ENCODE results near the gene KIF3C. TPM values are rescaled to one million over a fixed set of nuclear protein-coding genes. Genes with fewer than 3 reads are reported as not detected.
"Not testable (repeated sequence)": the region's sequence is repeated elsewhere in the genome, so short reads cannot be mapped to it uniquely, and the experiment has no call there.

The KIF3C gene
- total RNA-seq, 1 experiment from 2014 or later = 5.2 TPM

DNA sequence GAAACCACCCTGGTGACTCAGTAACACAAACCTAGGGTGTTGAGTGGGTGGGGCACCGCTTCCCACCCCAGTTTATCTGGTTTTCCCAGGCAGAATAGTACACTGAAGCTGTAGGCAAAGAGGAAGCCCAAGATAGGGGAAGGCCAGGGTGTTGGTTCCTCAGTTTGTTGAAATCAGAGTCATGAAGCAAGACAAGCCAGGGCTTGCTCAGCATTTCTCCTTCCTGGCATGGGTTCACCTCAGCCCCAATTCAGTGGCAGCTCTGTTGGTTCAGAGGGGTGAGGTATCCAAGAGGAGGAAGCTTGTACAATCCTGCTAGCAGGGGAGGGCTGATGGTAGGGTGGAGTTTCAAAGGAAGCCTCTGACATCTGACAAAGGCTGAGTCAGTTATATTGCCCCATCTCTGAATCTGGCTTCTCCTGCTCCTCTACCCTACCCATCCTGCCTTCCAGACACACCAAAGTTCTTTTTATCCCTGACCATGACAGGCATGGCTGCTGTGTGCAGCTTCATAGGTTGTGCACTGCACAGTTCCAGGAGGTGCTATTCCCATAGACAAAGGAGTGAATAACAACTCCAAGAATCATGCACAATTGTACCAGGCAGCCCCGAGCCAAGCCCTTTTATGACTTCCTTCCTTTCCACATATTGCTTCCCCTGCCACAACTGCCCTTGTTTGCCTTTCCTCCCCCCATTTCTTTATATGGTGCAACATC is 26.7 kb upstream of the KIF3C start:
- Histone ChIP-seq H3K4me1 (peaks cover 13% of the 10 kb centered on the region), H3K9me3 (replicated peaks) (peaks cover 5% of the 10 kb centered on the region), H3K4me3 (no peak overlapping the region), H3K36me3 (no peaks in the 10 kb centered on the region), H3K27ac (no peak overlapping the region), H3K27me3 (no peaks in the 10 kb centered on the region)
- no peak for DNase-seq

DNA sequence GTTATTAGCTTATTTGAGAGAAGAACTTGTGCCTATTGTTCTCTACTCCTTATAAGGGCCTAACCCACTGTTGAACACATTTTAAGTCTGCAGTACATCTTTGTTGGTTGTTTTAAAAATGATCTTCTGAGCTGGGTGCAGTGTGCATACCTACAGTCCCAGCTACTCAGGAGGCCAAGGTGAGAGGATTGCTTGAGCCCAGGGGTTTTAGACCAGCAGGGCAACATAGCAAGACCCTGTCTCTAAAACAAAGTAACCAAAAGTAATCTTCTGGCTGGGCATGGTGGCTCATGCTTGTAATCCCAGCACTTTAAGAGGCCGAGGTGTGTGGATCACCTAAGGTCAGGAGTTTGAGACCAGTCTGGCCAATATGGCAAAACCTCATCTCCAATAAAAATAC is 25.8 kb upstream of the KIF3C start:
- Histone ChIP-seq H3K4me3 (no peak overlapping the region), H3K27ac (no peak overlapping the region), H3K9me3 (replicated peaks) (peaks cover 5% of the 10 kb centered on the region), H3K4me1 (peaks cover 13% of the 10 kb centered on the region), H3K36me3 (no peaks in the 10 kb centered on the region), H3K27me3 (no peaks in the 10 kb centered on the region)
- no peak for DNase-seq

DNA sequence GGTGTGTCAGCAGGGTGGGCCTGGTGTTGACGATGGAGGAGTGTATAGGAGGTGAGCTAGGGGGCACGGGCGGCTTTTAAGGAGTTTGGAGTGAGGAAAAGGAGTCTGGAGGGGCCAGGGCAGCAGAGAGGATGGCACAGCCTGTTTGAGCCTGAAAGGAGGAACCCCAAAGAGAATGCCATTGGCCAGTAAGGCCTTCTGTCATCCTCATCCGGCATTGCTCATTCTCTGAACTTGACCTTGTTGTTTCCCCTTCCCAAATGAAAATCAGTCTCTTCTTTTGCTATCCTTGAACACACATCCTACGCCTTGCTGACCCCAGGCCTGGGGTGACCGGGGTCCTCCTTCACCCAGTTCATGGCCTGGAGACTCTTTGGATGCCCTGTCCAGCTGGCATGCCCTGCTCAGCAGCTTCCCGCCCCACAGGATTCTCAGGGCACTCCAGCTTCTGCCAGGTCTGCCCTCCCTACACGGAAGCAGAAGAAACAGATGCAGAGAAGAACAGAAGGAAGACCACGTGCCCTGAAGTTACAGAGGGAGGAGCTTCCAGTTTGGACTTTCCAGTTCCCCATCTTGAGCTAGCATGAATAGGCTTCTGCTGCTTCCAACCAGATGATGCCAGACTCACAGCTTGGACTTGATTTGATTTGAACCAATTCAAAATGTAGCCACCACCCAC is 20.5 kb upstream of the KIF3C start:
- Histone ChIP-seq H3K4me3 (no peak overlapping the region), H3K4me1 (peaks cover 18% of the 10 kb centered on the region), H3K36me3 (no peaks in the 10 kb centered on the region), H3K27ac (no peak overlapping the region), H3K27me3 (no peaks in the 10 kb centered on the region), H3K9me3 (replicated peaks) (no peaks in the 10 kb centered on the region)
- DNase-seq = no peak

DNA sequence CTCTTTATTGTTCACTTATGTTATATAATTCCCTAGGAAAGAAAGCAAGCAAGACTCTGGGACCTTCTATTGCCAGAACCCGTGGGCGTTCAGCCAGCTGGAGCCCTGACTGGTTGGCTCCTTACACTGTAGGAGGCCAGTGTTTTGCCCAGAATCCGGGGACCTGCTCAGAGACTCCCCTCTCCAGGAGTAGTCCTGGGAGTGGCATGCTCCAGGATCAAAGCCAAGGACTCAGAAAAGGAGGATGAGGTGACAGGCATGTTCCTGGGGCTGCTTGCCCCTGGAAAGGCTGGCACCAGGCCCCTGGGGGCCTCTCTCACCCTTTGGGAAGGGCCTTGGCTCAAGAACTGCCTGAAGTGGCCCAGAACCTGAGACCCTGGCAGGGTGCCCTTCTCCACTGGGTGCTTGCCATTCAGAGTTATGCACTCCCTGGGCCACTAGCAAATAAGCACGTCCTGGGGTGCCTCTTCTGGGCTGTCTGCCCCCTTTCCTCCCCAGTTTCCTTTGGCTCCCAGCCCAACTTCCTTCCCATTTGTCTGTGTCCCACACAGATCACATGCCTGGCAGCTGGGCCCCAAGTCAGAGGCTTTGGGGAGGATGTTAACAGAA is 19.6 kb upstream of the KIF3C start:
- H3K9me3 ChIP-seq (replicated peaks) = no peaks in the 10 kb centered on the region
- no peaks in the 10 kb centered on the region for H3K36me3 ChIP-seq
- peak; percentile 45 to 49 for DNase-seq
- H3K27ac ChIP-seq = no peak overlapping the region
- no peaks in the 10 kb centered on the region for H3K27me3 ChIP-seq
- peaks cover 18% of the 10 kb centered on the region for H3K4me1 ChIP-seq
- H3K4me3 ChIP-seq = no peak overlapping the region

DNA sequence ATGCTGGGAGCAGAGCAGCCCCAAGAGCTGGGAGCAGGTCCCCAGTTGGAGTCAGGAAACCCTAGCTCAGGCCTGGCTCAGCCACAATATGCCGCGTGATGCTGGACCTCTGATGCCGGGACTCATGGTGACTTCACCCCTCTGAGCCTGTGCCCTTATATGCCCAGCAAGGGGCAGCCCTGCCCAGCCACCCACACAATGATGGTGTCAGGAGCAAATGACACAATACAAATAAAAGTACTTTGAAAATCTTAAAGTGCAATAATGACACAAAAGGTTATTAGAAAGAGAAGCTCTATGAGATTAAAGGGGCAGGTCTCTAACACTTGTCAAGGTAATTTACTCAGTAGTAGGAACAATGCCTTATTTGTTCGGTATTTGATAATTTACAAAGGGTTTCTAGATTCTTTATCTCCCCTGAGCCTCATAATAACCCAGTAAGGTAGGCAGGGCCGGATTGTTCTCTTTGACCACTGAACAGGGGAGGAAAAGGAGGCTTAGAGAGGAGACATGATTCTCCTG is 18.3 kb upstream of the KIF3C start:
- Histone ChIP-seq H3K27me3 (no peaks in the 10 kb centered on the region), H3K27ac (no peak overlapping the region), H3K9me3 (replicated peaks) (no peaks in the 10 kb centered on the region), H3K36me3 (no peaks in the 10 kb centered on the region), H3K4me3 (no peak overlapping the region), H3K4me1 (peaks cover 18% of the 10 kb centered on the region)
- DNase-seq = peak; percentile 48 to 58

DNA sequence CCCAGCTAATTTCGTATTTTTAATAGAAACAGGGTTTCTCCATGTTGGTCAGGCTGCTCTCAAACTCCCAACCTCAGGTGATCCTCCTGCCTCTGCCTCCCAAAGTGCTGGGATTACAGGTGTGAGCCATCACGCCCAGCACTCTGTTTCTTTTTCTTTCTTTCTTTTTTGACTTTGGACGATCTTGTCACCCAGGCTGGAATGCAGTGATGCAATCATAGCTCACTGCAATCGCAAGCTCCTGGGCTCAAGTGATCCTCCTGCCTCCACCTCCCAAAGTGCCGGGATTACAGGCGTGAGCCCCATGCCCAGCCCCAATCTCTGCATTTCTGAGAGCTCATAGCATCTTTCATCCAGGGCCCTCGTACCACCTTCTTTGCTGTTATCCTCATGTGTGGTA is 17.1 kb upstream of the KIF3C start:
- not testable (repeated sequence) for H3K27ac ChIP-seq; H3K27me3 ChIP-seq; DNase-seq; H3K36me3 ChIP-seq; H3K4me3 ChIP-seq; H3K9me3 ChIP-seq (replicated peaks)
- H3K4me1 ChIP-seq = peaks cover 18% of the 10 kb centered on the region

DNA sequence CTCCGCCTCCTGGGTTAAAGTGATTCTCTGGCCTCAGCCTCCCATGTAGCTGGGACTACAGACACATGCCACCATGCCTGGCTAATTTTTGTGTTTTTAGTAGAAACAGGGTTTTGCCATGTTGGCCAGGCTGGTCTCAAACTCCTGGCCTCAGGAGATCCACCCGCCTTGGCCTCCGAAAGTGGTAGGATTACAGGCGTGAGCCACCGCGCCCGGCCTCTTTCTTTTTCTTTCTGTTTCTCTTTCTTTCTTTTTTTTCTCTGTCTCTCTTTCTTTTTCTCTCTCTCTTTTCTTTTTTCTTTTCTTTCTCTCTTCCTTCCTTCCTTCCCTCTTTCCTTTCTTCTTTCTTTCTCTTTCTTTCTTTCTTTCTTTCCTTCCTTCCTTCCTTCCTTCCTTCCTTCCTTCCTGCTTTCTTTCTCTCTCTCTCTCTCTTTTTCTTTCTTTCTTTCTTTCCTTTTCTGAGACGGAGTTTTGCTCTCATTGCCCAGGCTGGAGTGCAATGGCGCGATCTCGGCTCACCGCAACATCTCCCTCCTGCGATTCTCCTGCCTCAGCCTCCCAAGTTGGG is 16.6 kb upstream of the KIF3C start:
- DNase-seq; H3K36me3 ChIP-seq; H3K9me3 ChIP-seq (replicated peaks); H3K4me3 ChIP-seq; H3K27ac ChIP-seq; H3K27me3 ChIP-seq: not testable (repeated sequence)
- peaks cover 18% of the 10 kb centered on the region for H3K4me1 ChIP-seq

DNA sequence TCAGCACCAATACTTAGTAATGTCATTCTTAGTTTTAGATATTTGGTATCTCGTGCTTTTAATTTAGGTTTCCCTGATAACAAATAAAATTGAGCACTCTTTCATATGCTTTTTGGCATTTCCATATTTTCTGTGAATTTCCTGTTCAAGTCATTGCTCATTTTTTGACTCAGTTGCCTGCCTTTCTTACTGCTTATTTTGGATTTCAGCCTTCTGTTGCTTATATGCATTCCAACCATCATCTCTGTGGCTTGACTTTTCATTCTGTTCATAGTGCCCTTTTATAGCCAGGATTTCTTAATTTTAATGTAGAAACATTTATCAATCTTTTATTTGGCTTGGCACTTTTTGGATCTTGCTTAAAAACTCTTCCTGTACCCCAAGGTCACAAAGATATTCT is 14.5 kb upstream of the KIF3C start:
- H3K4me1 ChIP-seq = peaks cover 11% of the 10 kb centered on the region
- H3K27ac ChIP-seq = no peak overlapping the region
- H3K36me3 ChIP-seq = no peaks in the 10 kb centered on the region
- H3K4me3 ChIP-seq = no peak overlapping the region
- no peaks in the 10 kb centered on the region for H3K27me3 ChIP-seq
- no peaks in the 10 kb centered on the region for H3K9me3 ChIP-seq (replicated peaks)
- DNase-seq = no peak

DNA sequence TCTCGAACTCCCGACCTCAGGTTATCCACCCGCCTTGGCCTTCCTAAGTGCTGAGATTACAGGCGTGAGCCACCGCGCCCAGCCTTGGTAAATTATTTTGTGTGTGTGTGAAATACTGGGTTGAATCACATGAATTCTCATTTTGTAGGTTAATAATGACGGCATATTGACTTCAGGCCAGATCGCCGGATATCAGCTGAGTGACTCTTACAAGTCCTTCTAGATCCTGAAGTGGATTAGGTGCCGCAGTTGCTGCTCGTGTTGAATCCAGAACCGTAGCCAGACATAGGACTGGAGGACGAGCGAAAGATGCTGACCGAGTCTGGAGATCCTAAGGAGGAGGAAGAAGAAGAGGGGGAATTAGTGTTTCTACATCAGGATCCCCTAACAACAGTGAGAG is 12.2 kb upstream of the KIF3C start:
- Histone ChIP-seq H3K27ac (no peak overlapping the region), H3K36me3 (no peaks in the 10 kb centered on the region), H3K4me1 (no peaks in the 10 kb centered on the region), H3K9me3 (replicated peaks) (no peaks in the 10 kb centered on the region), H3K4me3 (no peak overlapping the region), H3K27me3 (no peaks in the 10 kb centered on the region)
- DNase-seq = no peak

DNA sequence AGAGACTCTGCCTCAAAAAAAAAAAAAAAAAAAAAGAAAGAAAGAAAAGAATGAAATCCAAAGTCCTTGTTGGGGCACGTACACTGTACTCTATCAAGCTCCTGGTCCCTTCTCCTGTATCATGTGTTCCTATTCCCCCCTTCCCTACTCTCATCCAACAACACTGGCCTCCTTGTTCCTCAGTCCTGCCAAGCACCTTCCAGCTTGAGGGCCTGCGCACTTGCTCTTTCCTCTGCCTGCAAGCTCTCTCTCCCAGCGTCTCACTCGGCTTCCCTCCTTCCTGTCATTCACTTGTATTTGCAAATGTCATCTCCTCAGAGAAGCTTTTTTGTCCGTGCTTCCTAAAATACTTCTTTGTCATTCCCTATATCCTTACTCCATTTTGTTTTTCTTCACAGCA is 10.8 kb upstream of the KIF3C start:
- no peaks in the 10 kb centered on the region for H3K4me1 ChIP-seq
- no peak for DNase-seq
- no peak overlapping the region for H3K27ac ChIP-seq
- no peaks in the 10 kb centered on the region for H3K27me3 ChIP-seq
- H3K36me3 ChIP-seq = no peaks in the 10 kb centered on the region
- H3K4me3 ChIP-seq = no peak overlapping the region
- no peaks in the 10 kb centered on the region for H3K9me3 ChIP-seq (replicated peaks)

DNA sequence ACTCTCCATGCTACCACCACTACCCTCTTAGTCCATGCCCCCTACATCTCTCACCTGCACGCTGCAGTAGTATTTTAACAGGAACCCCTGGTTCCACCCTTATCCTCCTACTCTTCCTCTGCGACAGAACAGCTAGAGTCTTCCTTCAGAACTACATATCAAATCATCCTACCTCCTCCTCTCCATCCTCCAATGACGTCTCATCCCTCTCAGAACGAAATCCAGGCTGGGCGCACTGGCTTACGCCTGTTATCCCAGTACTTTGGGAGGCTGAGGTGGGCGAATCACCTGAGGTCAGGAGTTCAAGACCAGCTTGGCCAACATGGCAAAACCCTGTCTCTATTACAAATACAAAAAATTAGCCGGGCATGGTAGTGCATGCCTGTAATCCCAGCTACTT is 10.3 kb upstream of the KIF3C start:
- Histone ChIP-seq H3K27ac (no peak overlapping the region), H3K36me3 (no peaks in the 10 kb centered on the region), H3K4me3 (no peak overlapping the region), H3K27me3 (no peaks in the 10 kb centered on the region), H3K9me3 (replicated peaks) (no peaks in the 10 kb centered on the region), H3K4me1 (no peaks in the 10 kb centered on the region)
- no peak for DNase-seq

DNA sequence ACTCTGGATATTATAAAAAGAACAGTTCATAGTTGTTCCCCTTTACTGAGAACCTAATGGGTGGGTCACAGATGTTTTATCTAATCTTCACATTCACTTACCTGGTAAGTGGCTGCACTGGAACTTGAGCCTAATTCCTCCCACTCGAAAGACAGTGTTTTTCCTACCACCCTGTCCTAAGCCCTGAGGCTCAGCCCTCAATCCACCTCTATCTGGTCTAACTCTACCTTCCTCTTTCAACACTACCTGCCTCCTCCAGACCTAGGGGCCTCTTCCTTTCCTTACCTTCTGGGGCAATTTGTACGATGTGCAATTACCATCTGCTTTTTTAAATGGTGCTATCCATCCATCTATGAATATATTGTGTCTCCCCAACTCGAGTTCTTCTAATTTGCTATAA is 9.7 kb upstream of the KIF3C start:
- Histone ChIP-seq H3K4me3 (no peak overlapping the region), H3K4me1 (no peaks in the 10 kb centered on the region), H3K9me3 (replicated peaks) (no peaks in the 10 kb centered on the region), H3K36me3 (no peaks in the 10 kb centered on the region), H3K27me3 (no peaks in the 10 kb centered on the region), H3K27ac (no peak overlapping the region)
- DNase-seq = no peak

DNA sequence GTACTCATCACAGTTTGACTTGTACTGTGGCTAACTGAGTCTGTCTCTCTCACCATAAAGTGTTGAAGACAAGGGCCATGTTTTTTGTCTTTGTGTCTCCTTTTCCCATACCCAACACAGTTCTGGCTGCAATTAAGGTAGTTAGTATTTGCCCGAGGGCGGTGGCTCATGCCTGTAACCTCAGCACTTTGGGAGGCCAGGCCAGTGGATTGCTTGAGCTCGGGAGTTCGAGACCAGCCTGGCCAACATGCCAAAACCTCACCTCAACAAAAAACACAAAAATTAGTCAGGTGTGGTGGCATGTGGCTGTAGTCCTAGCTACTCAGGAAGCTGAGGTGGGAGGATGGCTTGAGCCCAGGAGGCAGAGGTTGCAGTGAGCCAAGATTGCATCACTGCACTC is 6.9 kb upstream of the KIF3C start:
- Histone ChIP-seq H3K27ac (no peak overlapping the region), H3K36me3 (no peaks in the 10 kb centered on the region), H3K27me3 (no peaks in the 10 kb centered on the region), H3K4me3 (no peak overlapping the region), H3K9me3 (replicated peaks) (no peaks in the 10 kb centered on the region), H3K4me1 (no peaks in the 10 kb centered on the region)
- no peak for DNase-seq

DNA sequence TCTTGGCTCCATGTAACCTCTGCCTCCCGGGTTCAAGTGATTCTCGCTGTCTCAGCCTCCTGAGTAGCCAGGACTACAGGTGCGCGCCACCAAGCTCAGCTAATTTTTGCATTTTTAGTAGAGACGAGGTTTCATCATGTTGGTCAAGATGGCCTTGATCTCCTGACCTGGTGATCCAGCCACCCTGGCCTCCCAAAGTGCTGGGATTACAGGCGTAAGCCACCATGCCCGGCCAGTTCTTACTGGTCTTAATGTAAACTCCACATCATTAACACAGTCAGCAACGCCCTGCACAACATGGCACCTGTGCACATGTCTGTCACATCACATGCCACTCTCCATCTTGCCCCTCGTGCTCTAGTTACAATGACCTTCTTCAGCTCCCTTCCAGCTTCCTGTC is 5.8 kb upstream of the KIF3C start:
- H3K9me3 ChIP-seq (replicated peaks) = no peaks in the 10 kb centered on the region

DNA sequence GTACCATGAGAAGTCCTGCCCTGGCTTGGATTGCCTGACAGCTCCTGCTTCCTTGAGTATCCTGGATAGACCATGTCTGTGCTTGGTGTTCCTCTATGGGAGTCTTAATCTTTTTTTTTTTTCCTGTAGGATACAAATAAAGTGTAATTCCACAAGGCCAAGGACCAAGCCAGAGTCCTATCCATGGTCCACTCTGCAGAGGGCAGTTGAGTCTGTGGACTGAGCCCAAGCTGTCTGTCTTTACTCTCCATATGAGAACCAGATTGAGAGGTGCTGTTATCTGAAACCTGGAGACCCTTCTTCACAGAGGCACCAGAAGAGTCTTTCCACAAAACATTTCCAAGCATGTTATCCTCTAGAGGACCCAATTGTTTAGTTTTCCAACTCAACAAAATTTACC is 1.4 kb upstream of the KIF3C start:
- no peaks in the 10 kb centered on the region for H3K4me1 ChIP-seq
- no peak overlapping the region for H3K27ac ChIP-seq
- no peaks in the 10 kb centered on the region for H3K9me3 ChIP-seq (replicated peaks)
- no peak for DNase-seq
- H3K36me3 ChIP-seq = no peaks in the 10 kb centered on the region
- H3K27me3 ChIP-seq = no peaks in the 10 kb centered on the region
- no peak overlapping the region for H3K4me3 ChIP-seq

More for the DNA sequence above, 5.8 kb upstream of the KIF3C start:
- H3K27ac ChIP-seq = no peak overlapping the region
- no peaks in the 10 kb centered on the region for H3K4me1 ChIP-seq
- no peak overlapping the region for H3K4me3 ChIP-seq
- H3K36me3 ChIP-seq = no peaks in the 10 kb centered on the region
- H3K27me3 ChIP-seq = no peaks in the 10 kb centered on the region
- no peak for DNase-seq
